K562 (cell line): ENCODE results near the gene GJB4. TPM values are rescaled to one million over a fixed set of nuclear protein-coding genes. Genes with fewer than 3 reads are reported as not detected.
"Not testable (repeated sequence)": the region's sequence is repeated elsewhere in the genome, so short reads cannot be mapped to it uniquely, and the experiment has no call there.

Experiments used
- ATAC-seq: fragments of 200-7000 bp; cut with Tn5 transposase; 3 replicates; pipeline ENCODE4 v1.9.1; 2020; ENCODE audit warnings: moderate library complexity
- BruUV-seq: library from RNA; stranded (reverse); fragments of 400-500 nt; replicated peaks from 2 replicates; lab custom pipeline; 2021; lab: Mats Ljungman, UMichigan
- CTCF ChIA-PET: fragments of 300-600 bp; formaldehyde crosslinking; extraction: SDS; loops from one replicate; lab custom pipeline; 2021; ENCODE audit warnings: low intra/inter-chr PET ratio; lab: Yijun Ruan, JAX
- POLR2A ChIA-PET: fragments of 300-600, 350-650 bp; sonication (Branson Sonifier 250); formaldehyde crosslinking; extraction: SDS; loops from one replicate; lab custom pipeline; 2021; ENCODE audit warnings: antibody characterized with exemption, inconsistent platforms; lab: Yijun Ruan, JAX
- DNase-seq, 4 experiments: peaks; one replicate each; pipeline versions ENCODE4 v3.0.0 to v3.0.0-alpha.2; 2011 to 2018; ENCODE audit warnings: low spot score in 3 of 4, mixed read lengths in 3 of 4; ENCODE audit errors: extremely low read depth in 1 of 4
- FAIRE-seq: peaks from 2 replicates; lab custom pipeline; 2011; peaks lifted over from hg19 to GRCh38; lab: Jason Lieb, UNC
- H2AFZ ChIP-seq: 2 replicates; pipeline ENCODE4 v1.6.0; 2011; ENCODE audit warnings: low read depth, low read length, control low read depth, inconsistent platforms
- H3K27ac ChIP-seq: fragments of 200-600 bp; 3 replicates; pipeline ENCODE4 v1.8.0; 2011; ENCODE audit warnings: low read depth, mild to moderate bottlenecking, control low read depth, inconsistent platforms, low read length, moderate library complexity, mixed read lengths; ENCODE audit errors: extremely low read depth
- H3K27me3 ChIP-seq, 2 experiments: fragments of 300-600 bp in 1 of 2; 2 replicates in 1 of 2; 3 replicates in 1 of 2; pipeline versions ENCODE4 v1.6.0 to v1.8.0; 2011; ENCODE audit warnings: inconsistent platforms in 2 of 2, low read length in 2 of 2, mild to moderate bottlenecking in 1 of 2, mixed read lengths in 1 of 2, moderate library complexity in 1 of 2; ENCODE audit not compliant: control insufficient read depth in 2 of 2, insufficient read depth in 2 of 2
- H3K36me3 ChIP-seq: fragments of 300-600 bp; 3 replicates; pipeline ENCODE4 v1.8.0; 2011; ENCODE audit warnings: mild to moderate bottlenecking, low read length, inconsistent platforms; ENCODE audit not compliant: control insufficient read depth, insufficient read depth
- H3K4me1 ChIP-seq, 2 experiments: fragments of 200-600 bp in 1 of 2; replicated peaks in 1 of 2; 2 replicates in 1 of 2; 3 replicates in 1 of 2; pipeline versions ENCODE4 v1.5.1 to v1.8.0; 2011; ENCODE audit warnings: inconsistent platforms in 2 of 2, low read length in 2 of 2, mild to moderate bottlenecking in 1 of 2, mixed read lengths in 1 of 2, moderate library complexity in 1 of 2; ENCODE audit not compliant: control insufficient read depth in 2 of 2, insufficient read depth in 2 of 2
- H3K4me2 ChIP-seq: 2 replicates; pipeline ENCODE4 v1.6.1; 2011; ENCODE audit warnings: low read length, control low read depth, inconsistent platforms, mixed read lengths; ENCODE audit not compliant: insufficient read depth
- H3K4me3 ChIP-seq: fragments of 200-600 bp; sonication (generic), shearing (Covaris generic); 2 replicates; pipeline ENCODE4 v1.5.1; 2016; ENCODE audit warnings: control low read depth, inconsistent platforms
- H3K79me2 ChIP-seq: fragments of 200-600 bp; 3 replicates; pipeline ENCODE4 v1.8.0; 2011; ENCODE audit warnings: low read length, inconsistent platforms; ENCODE audit not compliant: control insufficient read depth, insufficient read depth
- H3K9ac ChIP-seq, 2 experiments: 2 replicates each; pipeline versions ENCODE4 v1.6.0 to v1.6.1; 2011; ENCODE audit warnings: low read depth in 2 of 2, low read length in 2 of 2, control low read depth in 1 of 2, inconsistent platforms in 1 of 2, mild to moderate bottlenecking in 1 of 2, mixed read lengths in 1 of 2; ENCODE audit not compliant: insufficient read depth in 1 of 2
- H3K9me1 ChIP-seq: one replicate; pipeline ENCODE4 v1.6.0; 2011; ENCODE audit warnings: inconsistent platforms, mild to moderate bottlenecking, low read length, moderate library complexity; ENCODE audit not compliant: control insufficient read depth, insufficient read depth
- H3K9me3 ChIP-seq: replicated peaks from 2 replicates; pipeline ENCODE4 v1.5.1; 2011; ENCODE audit warnings: low read depth, low read length, inconsistent platforms; ENCODE audit not compliant: control insufficient read depth, insufficient read depth
- H4K20me1 ChIP-seq: replicated peaks from 2 replicates; pipeline ENCODE4 v1.6.1; 2011; ENCODE audit warnings: low read length, inconsistent platforms, mixed read lengths; ENCODE audit not compliant: control insufficient read depth, insufficient read depth
- CBX8 ChIP-seq: fragments of 200-600 bp; sonication (generic); IDR thresholded peaks from 2 replicates; pipeline ENCODE4 v1.6.1; 2012; ENCODE audit warnings: borderline replicate concordance, mixed run types, low read depth, mild to moderate bottlenecking, moderate library complexity, mixed read lengths, low read length, control low read depth, inconsistent platforms; ENCODE audit not compliant: poor library complexity, severe bottlenecking; ENCODE audit errors: extremely low read depth
- CCAR2 ChIP-seq: fragments of 200-400 bp; formaldehyde crosslinking; IDR thresholded peaks from 2 replicates; pipeline ENCODE4 v1.6.1; 2017; ENCODE audit warnings: mild to moderate bottlenecking, low read depth, low read length
- NFIC ChIP-seq: fragments of 450-650 bp; IDR thresholded peaks from 2 replicates; pipeline ENCODE4 v1.6.1; 2017; ENCODE audit warnings: mild to moderate bottlenecking, inconsistent platforms
- NR4A1 ChIP-seq, 2 experiments: fragments of 250-450 bp in 1 of 2; fragments of 450-650 bp in 1 of 2; sonication (Bioruptor Pico) in 1 of 2; IDR thresholded peaks; 2 replicates each; pipeline versions ENCODE4 v1.4.0 to v1.6.1; 2016 to 2020; ENCODE audit warnings: mild to moderate bottlenecking in 2 of 2, missing compliant biosample characterization in 1 of 2, missing genetic modification characterization in 1 of 2, moderate library complexity in 1 of 2
- ZNF57 ChIP-seq: fragments of 450-650 bp; formaldehyde crosslinking; IDR thresholded peaks from 2 replicates; pipeline ENCODE4 v1.4.0; 2020; ENCODE audit warnings: mild to moderate bottlenecking, moderate library complexity
- WGBS: fragments of 100-300 bp; shearing (Covaris generic); methylation state at CpG from one replicate; pipeline ENCODE4 v1.1.6; 2016; ENCODE audit warnings: low coverage, mixed read lengths; ENCODE audit not compliant: insufficient coverage; ENCODE audit errors: missing lambda C conversion rate; 5-methylcytosine and 5-hydroxymethylcytosine counted together
- in situ Hi-C: fragments of 300-500 bp; cut with MboI; formaldehyde crosslinking; loops from 4 replicates; pipeline ENCODE4 v1.15.0; 2018; ENCODE audit warnings: inconsistent platforms, mixed read lengths
- intact Hi-C: fragments of 100-400 bp; cut with micrococcal nuclease; formaldehyde crosslinking; loops from 2 replicates; pipeline ENCODE4 v1.14.2; 2022
- polyA plus RNA-seq, 8 experiments: library from polyadenylated mRNA; depleted of rRNA in 4 of 8; stranded (reverse) in 5 of 8; unstranded in 3 of 8; fragments of >200 nt; fragmentation: Nextera tagmentation in 2 of 8; fragmentation: Illumina TruSeq in 1 of 8; extraction: Ambion mirVana in 2 of 8; extraction: Trizol in 1 of 8; gene quantifications; 2 replicates each; pipeline versions ENCODE4 v1.2.1 to v1.2.3, GENCODE V29; 2011 to 2014; ENCODE audit warnings: inconsistent platforms in 1 of 8, missing spikeins in 1 of 8
- total RNA-seq, 7 experiments: library from RNA; depleted of rRNA in 6 of 7; stranded (reverse); fragments of >200 nt in 6 of 7; fragmentation: Illumina TruSeq in 2 of 7; extraction: Trizol in 2 of 7; gene quantifications; 2 replicates each; pipeline versions ENCODE4 v1.2.1 to v1.2.3, GENCODE V29; 2011 to 2021; ENCODE audit warnings: low replicate concordance in 1 of 7
- TF ChIP-seq, protein P1 (sequence below): fragments of 450-650 bp; IDR thresholded peaks from 2 replicates; pipeline ENCODE4 v1.6.1; 2016

The GJB4 gene
- total and polyA plus RNA-seq, 9 of the 15 experiments (the other 6 are each of a cell fraction or from before 2014, with no cell fraction given): 0.03 TPM; not detected in 8

DNA sequence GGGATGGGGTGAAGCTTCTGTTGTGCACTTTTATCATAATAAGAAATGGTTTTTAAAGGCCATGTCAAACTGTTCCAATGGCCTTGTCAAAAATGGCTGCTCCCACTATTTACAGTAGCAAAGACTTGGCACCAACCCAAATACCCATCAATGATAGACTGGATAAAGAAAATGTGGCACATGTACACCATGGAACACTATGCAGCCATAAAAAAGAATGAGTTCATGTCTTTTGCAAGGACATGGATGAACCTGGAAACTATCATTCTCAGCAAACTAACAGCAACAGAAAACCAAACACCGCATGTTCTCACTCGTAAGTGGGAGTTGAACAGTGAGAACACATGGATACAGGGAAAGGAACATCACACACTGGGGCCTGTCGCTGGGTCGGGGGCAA is 13.6 kb downstream of the GJB4 start:
- H3K4me3 ChIP-seq, CTCF ChIA-PET, H3K4me1 ChIP-seq, POLR2A ChIA-PET, ATAC-seq, H3K9ac ChIP-seq, in situ Hi-C loops, H3K36me3 ChIP-seq, intact Hi-C loops, H3K4me2 ChIP-seq, H3K9me3 ChIP-seq, H3K9me1 ChIP-seq, H2AFZ ChIP-seq, H3K79me2 ChIP-seq, DNase-seq, FAIRE-seq, BruUV-seq, H4K20me1 ChIP-seq, H3K27ac ChIP-seq: not testable (repeated sequence)
- WGBS: 4% methylated on average over 4 of the region's 4 CpGs
- TF ChIP-seq NFIC: peak; percentile 56; the same call in 1 of the 2 replicates
- peaks cover 31 to 42% of the 10 kb centered on the region in 2 experiments for H3K27me3 ChIP-seq

DNA sequence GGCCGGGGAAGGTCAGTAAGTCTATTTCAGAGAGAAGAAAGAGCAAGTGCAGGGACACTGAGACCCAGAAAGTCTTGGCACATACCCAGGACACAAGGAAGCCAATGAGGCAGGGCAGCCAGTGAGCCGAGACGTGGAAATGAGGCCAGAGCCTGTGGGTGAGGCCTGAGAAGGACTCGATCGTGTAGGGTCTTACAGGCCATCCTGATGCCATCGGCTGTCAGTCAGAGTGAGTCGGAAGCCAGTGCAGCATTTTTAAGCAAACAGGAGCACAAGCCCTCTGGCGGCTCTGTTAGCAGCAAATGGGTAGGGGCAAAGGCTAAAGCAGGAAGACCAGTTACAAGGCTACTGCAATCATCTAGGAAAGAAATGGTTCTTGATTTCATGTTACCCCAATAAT is 15.4 kb downstream of the GJB4 start:
- peak; percentile 55 for FAIRE-seq
- no peak overlapping the region for H3K4me2 ChIP-seq
- CTCF ChIA-PET: no interaction called here

More for the DNA sequence above, 15.4 kb downstream of the GJB4 start:
- no TSS peak for BruUV-seq
- Histone ChIP-seq H3K79me2 (no peaks in the 10 kb centered on the region), H3K4me1 (no peaks in the 10 kb centered on the region), H3K36me3 (no peaks in the 10 kb centered on the region), H4K20me1 (0 out of 2 replicates have a peak, but pooled peaks cover 3% of the 10 kb centered on the region), H3K9me1 (no peaks in the 10 kb centered on the region), H3K4me3 (no peak overlapping the region), H2AFZ (no peak overlapping the region), H3K27me3 (peaks cover 41 to 47% of the 10 kb centered on the region in 2 experiments), H3K9me3 (no peaks in the 10 kb centered on the region), H3K9ac (no peak overlapping the region), H3K27ac (no peak overlapping the region)
- no peak for TF ChIP-seq NR4A1 (CRISPR knock-in tag; IDR thresholded peaks at IDR 0.05)
- no peak for TF ChIP-seq NR4A1 (tag; IDR thresholded peaks at IDR 0.05)
- no peak for TF ChIP-seq CCAR2
- TF ChIP-seq ZNF57: no peak
- no peak for TF ChIP-seq CBX8
- TF ChIP-seq, protein P1, sequence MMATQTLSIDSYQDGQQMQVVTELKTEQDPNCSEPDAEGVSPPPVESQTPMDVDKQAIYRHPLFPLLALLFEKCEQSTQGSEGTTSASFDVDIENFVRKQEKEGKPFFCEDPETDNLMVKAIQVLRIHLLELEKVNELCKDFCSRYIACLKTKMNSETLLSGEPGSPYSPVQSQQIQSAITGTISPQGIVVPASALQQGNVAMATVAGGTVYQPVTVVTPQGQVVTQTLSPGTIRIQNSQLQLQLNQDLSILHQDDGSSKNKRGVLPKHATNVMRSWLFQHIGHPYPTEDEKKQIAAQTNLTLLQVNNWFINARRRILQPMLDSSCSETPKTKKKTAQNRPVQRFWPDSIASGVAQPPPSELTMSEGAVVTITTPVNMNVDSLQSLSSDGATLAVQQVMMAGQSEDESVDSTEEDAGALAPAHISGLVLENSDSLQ: peak; percentile 59
- DNase-seq (no peak), ATAC-seq (peak; percentile 59; the same call in 2 of the 3 replicates)
- 4% methylated on average over 8 of the region's 8 CpGs for WGBS
- in situ Hi-C loops (no loop called here), intact Hi-C loops (no loop called here)
- POLR2A ChIA-PET: interaction anchor here (0.7 kb wide), 1 partner anchor 10 kb away, joined by 3 read pairs; no protein-coding TSS in a partner anchor
